ENCODE measurements around the gene RETSAT. TPM values are rescaled to one million over a fixed set of nuclear protein-coding genes. Genes with fewer than 3 reads are reported as not detected.
"Not testable (repeated sequence)": the region's sequence is repeated elsewhere in the genome, so short reads cannot be mapped to it uniquely, and the experiment has no call there.

The RETSAT gene
- total RNA-seq, 2 experiments from 2014 or later: 21.5 to 23.3 TPM

DNA sequence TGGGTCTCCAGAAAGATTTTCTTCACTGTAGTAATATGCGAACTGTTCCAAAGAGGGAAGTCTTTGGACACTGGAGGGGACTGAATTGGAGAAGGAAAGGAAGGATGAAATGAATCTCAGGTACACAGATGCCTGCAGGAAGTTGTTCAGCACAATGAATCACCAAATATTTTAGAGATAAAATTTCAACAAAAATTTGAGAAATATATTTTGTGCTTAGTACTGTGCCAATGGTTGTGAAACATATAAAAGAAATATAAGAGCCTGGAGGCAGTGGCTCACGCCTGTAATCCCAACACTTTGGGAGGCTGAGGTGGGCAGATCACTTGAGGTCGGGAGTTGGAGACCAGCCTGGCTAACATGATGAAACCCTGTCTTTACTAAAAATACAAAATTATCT, 3.4 kb upstream of the RETSAT start:
- no peak overlapping the region for H3K27ac Mint-ChIP-seq
- no peak overlapping the region for H3K4me3 Mint-ChIP-seq
- H3K9me3 Mint-ChIP-seq: no peaks in the 10 kb centered on the region
- H3K27me3 Mint-ChIP-seq: no peaks in the 10 kb centered on the region
- H3K4me1 Mint-ChIP-seq: peaks cover 30% of the 10 kb centered on the region
- DNase-seq: no peak
- H3K36me3 Mint-ChIP-seq: peaks cover 12% of the 10 kb centered on the region

DNA sequence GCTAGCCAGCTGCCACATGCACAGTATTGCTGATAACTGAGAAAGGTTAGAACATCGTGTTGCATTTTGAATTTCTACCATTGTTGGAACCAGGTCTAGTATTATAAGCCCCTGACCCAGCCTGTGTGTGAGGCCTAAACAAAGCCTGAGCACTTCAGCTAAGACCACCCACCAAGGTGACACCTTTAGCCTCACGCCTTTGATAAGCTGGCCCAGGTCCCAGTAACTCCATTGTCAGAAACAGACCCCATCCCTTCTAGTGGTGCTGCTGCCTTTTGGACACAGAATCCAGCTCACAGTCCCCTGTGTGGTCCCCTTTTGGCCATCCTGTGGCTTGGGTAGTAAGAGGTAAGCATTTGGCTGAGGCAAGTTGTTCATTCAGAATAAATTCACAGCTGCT, 1.9 kb upstream of the RETSAT start:
- Mint-ChIP-seq H3K9me3 (no peaks in the 10 kb centered on the region), H3K36me3 (peaks cover 9% of the 10 kb centered on the region), H3K27ac (no peak overlapping the region), H3K4me3 (no peak overlapping the region), H3K27me3 (no peaks in the 10 kb centered on the region), H3K4me1 (peaks cover 32% of the 10 kb centered on the region)
- no peak for DNase-seq

DNA sequence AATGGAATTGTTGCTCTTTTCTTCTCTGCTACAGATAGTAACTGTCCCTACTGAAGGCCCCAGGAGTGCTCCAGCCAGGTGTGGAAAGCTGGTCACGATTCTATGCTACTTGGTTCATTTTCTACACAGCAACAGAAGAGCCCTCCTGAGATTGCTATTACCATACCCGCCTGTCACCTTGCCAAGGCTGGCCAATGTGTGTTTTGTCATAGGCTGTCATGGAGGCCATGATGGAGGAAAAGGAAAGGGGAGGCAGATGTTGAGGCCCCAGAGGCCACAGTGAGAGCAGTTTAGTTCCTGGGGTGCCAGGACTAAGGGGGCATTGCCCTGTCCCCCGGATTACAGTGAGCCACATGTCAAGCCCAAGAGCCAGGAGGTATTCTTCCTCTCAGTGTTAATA, 1.2 kb upstream of the RETSAT start:
- Mint-ChIP-seq H3K9me3 (no peaks in the 10 kb centered on the region), H3K4me3 (peak overlapping the region; percentile 96), H3K27me3 (no peaks in the 10 kb centered on the region), H3K36me3 (peaks cover 9% of the 10 kb centered on the region), H3K27ac (no peak overlapping the region), H3K4me1 (peaks cover 32% of the 10 kb centered on the region)
- no peak for DNase-seq

DNA sequence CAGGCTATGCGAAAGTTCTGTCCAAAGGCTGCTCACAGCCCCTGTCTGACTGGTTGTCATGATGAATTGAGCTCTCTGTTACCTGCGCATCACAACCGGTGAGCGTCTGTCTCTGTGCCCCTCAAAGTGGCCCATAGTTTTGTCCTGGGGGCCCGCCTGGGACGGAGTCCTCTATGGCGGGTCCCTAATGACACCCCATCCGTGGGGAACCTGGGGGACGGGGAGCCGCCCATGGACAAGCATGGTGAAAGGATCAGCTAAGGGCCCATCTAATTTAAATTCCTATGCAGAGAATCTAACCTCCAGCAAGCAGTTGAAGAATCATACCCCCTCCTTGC, 714 bp upstream of the RETSAT start:
- Mint-ChIP-seq H3K9me3 (no peaks in the 10 kb centered on the region), H3K4me1 (peaks cover 32% of the 10 kb centered on the region), H3K36me3 (peaks cover 11% of the 10 kb centered on the region), H3K4me3 (peak overlapping the region; percentile 96), H3K27ac (peak overlapping the region; percentile 95), H3K27me3 (no peaks in the 10 kb centered on the region)
- no peak for DNase-seq

DNA sequence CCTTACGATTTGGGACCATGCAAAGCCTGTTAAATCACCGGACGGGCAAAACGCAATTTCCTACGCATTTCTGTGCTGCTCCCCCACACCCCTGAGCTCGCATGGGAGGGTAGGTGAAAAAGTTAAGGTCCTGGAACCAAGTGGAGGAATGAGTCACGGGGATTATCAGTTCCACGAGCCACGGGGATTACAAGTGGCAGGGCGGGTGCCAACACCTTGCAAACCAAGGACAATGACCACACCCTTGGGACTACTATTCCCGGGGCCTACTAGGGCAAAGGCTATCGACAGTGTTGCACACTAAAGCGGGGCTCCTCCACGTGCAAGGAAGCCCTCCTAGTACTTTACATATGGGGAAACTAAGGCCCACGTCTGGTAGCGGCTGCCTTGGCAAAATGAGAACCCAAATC, 447 bp downstream of the RETSAT start:
- Mint-ChIP-seq H3K9me3 (no peaks in the 10 kb centered on the region), H3K4me3 (peak overlapping the region; percentile 96), H3K27me3 (no peaks in the 10 kb centered on the region), H3K36me3 (peaks cover 13% of the 10 kb centered on the region), H3K4me1 (peaks cover 31% of the 10 kb centered on the region), H3K27ac (peak overlapping the region; percentile 95)
- DNase-seq: peak; percentile 11

DNA sequence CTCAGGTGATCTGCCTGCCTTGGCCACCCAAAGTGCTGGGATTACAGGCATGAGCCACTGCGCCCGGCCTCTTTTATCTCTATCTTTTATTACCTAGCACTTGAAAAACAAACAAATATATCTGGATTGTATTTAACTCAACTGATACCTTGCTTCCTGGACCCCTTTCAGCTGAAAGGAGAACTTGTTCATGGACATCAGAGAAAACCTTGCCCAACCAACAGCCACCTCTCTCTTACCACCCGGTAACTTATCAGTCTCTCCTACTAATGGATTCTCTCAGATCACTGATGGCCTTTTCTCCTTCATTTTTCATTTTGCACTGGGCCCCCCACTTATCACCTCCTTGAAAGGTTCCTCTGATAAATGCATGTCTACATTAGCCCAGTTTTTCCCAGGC, 6.7 kb downstream of the RETSAT start:
- no peaks in the 10 kb centered on the region for H3K27me3 Mint-ChIP-seq
- H3K27ac Mint-ChIP-seq: no peak overlapping the region
- H3K4me3 Mint-ChIP-seq: no peak overlapping the region
- no peak for DNase-seq
- H3K36me3 Mint-ChIP-seq: peaks cover 14% of the 10 kb centered on the region
- no peaks in the 10 kb centered on the region for H3K9me3 Mint-ChIP-seq
- H3K4me1 Mint-ChIP-seq: peaks cover under 1% of the 10 kb centered on the region

DNA sequence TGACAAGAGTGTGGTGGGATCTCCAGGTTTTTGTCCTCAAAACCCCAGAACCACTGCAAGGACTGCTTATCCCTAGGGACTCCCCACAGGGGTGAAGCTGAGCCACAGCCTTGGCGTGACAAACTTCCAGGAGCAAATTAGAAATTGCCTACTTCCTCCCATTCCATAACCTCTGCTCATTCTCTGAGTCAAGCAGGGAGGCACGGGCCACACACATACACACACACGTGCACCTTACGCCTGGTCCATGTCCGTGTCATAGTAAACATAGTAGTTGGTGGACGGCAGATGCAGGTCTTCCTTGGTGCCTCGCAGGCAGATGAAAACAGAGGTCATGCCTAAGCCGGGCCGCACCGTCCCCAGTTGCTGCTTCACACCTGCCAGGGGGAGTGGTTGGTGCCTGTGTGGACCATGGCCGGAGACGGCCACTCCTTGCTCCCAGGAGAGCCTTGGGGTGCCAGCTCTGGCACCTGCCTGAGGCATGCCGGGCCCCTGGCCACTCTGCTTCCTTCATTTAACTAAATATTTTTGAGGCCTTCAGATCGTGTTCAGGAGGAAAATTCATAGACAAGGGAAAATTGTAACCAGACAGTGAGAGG, 9.9 kb downstream of the RETSAT start:
- H3K9me3 Mint-ChIP-seq: no peaks in the 10 kb centered on the region
- peaks cover 7% of the 10 kb centered on the region for H3K36me3 Mint-ChIP-seq
- H3K4me3 Mint-ChIP-seq: no peak overlapping the region
- no peaks in the 10 kb centered on the region for H3K27me3 Mint-ChIP-seq
- no peak overlapping the region for H3K27ac Mint-ChIP-seq
- H3K4me1 Mint-ChIP-seq: no peaks in the 10 kb centered on the region
- DNase-seq: no peak

DNA sequence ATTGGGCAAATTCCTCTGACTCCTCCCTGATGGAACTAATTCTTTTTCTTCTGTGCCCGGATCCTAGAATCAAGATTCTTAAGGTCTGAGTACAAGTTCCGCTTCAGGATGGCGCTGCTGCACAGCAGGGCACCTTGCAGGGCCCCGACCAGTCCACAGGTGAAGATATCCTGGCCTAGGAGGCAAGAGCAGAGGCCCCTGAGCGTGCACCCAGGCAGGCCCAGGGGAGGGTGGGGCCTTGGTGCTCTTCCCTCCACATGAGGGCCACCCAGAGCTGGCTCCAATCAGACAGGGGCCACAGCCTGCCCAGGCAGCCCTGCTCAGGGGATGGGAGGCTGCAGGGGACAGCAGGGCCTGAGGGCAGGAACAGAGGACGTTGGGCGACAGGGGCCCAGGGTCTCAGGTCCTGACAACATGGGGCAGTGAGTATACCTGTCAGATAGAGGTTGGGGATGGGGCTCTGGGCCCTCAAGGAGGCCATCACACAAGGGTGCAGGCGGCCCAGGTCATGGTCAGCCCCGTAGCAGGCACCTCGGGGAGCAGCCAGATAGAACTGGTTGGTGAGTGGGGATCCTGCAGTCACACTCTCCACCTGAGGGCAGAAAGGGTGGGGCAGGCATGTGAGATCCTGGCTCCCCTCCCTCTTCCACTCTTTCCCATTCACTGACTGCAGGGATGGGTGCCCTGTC, 11.0 kb downstream of the RETSAT start:
- H3K36me3 Mint-ChIP-seq, H3K27ac Mint-ChIP-seq, H3K4me3 Mint-ChIP-seq, H3K9me3 Mint-ChIP-seq, H3K27me3 Mint-ChIP-seq, DNase-seq, H3K4me1 Mint-ChIP-seq: not testable (repeated sequence)

DNA sequence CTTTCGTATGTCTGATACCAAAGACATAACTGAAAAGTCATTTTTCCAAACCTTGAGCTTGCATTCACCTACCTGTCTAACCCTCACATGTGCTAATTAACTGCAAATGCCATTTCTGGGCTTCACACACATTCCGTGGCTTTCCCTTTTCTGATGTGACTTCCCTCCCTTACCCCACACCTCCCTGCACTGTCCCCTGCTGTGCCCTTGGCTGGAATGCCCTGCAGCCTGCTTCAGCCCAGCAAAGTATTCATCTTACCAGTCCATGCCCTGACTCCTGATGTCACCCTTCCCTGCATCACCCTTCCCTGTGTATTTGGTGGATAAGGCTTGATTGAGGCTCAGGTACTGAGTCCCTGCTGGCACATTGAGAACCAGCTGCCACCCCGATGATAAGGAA, 12.2 kb downstream of the RETSAT start:
- no peak overlapping the region for H3K4me3 Mint-ChIP-seq
- no peaks in the 10 kb centered on the region for H3K27me3 Mint-ChIP-seq
- no peaks in the 10 kb centered on the region for H3K4me1 Mint-ChIP-seq
- H3K36me3 Mint-ChIP-seq: peaks cover 5% of the 10 kb centered on the region
- no peaks in the 10 kb centered on the region for H3K9me3 Mint-ChIP-seq
- H3K27ac Mint-ChIP-seq: no peak overlapping the region
- DNase-seq: no peak

DNA sequence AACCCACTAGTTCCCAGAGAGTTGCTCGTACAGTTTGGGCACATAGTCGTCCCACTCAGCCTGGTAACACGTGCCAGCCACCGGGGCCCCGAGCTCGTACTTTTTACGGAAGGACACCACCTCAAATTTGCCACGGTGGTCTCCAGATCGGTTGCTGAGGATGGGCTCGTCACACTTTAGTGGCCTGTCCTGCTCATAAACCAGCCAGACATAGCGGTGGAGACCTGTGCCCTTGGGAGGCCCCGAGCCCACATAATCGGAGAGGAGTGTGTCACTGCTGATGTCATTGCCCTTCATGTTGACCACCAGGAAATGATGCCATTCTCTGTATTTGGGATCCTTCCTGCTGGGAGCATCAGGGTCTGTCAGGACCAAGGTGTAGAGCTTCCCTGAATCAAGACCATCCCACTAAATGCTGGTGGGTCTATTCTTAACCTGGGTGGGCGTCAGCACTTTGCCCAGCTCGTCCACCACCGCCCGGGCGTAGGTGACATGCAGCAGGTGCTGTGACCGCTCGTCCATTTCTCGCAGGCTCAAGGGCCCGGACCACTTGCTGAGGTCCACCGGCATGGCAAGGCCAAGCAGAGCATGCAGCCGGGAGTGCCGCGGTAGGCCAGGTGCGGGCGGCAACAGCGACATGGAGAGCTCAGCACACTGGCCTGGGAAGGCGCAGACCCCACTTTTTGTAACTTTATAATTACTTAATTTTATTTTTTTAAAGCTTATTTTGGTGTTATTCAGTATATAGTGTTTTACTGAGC, 12.9 kb downstream of the RETSAT start:
- H3K36me3 Mint-ChIP-seq: peaks cover 5% of the 10 kb centered on the region
- H3K27me3 Mint-ChIP-seq: no peaks in the 10 kb centered on the region
- H3K27ac Mint-ChIP-seq: no peak overlapping the region
- no peaks in the 10 kb centered on the region for H3K9me3 Mint-ChIP-seq
- no peak overlapping the region for H3K4me3 Mint-ChIP-seq
- no peaks in the 10 kb centered on the region for H3K4me1 Mint-ChIP-seq
- no peak for DNase-seq

DNA sequence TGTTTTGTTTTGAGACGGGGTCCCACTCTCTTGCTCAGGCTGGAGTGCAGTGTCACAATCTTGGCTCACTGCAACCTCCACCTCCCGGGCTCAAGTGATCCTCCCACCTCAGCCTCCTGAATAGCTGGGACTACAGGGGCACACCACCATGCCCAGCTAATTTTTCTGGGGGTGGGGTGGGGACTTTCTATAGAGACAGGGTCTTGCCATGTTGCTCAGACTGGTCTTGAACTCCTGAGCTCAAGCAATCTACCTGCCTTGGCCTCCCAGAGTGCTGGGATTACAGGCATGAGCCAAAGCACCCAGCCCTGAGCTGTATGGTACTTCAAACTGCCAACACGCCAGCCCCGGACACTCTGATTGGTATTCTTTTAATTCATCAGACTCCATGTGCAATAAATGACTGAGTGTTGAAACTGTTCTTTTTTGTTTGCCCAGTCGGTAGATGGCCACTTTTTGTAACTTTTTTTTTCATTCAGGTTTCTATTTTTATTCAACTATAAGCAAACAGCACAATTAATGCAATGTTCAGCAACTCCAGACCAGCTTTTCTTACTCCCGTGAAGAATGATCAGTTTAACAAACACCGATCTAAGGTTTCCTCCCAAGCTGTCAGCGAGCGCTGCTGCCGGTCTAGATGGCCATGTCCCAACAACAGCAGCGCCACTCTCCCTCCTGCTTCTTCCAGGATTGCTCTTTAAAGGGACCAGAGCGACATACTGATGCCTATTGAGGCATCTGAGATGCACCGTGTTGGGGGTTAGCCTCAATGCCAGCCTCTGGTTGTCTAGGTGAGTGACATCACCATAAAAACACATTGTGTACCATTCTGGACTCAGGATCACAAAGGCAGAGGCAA, 14.1 kb downstream of the RETSAT start:
- Mint-ChIP-seq H3K4me1 (no peaks in the 10 kb centered on the region), H3K9me3 (no peaks in the 10 kb centered on the region), H3K27me3 (no peaks in the 10 kb centered on the region), H3K27ac (no peak overlapping the region), H3K4me3 (no peak overlapping the region), H3K36me3 (peaks cover 5% of the 10 kb centered on the region)
- no peak for DNase-seq

DNA sequence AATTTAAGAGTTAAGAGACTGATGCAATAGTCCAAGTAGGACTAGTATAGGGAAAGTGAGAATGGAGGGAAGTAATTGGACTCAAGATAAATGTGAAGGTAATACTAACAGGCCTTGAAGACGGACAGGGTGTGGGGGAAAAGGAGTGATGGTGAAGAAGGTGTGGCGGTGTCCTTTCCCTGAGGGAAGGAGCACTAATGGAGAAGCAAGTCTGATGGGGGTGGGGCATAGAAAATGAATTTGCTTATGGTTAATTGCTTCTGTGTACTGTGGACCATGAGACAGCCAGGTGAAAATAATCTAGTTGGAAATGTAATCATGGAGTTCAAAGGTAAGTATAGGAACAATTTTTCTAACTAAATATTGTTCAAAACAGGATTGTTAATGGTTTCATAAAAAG, 19.4 kb downstream of the RETSAT start:
- H3K4me1 Mint-ChIP-seq: no peaks in the 10 kb centered on the region
- no peak for DNase-seq
- H3K36me3 Mint-ChIP-seq: no peaks in the 10 kb centered on the region
- H3K27me3 Mint-ChIP-seq: no peaks in the 10 kb centered on the region
- H3K27ac Mint-ChIP-seq: no peak overlapping the region
- no peak overlapping the region for H3K4me3 Mint-ChIP-seq
- H3K9me3 Mint-ChIP-seq: no peaks in the 10 kb centered on the region

DNA sequence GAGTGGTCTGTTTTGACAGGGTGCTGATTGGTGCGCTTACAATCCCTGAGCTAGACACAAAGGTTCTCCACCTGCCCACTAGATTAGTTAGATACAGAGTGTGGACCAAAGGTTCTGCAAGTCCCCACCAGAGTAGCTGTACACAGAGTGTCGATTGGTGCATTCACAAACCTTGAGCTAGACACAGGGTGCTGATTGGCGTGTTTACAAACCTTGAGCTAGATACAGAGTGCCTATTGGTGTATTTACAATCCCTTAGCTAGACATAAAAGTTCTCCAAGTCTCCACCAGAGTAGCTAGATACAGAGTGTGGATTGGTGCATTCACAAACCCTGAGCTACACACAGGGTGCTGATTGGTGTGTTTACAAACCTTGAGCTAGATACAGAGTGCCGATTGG, 20.5 kb downstream of the RETSAT start:
- not testable (repeated sequence) for H3K9me3 Mint-ChIP-seq, H3K27ac Mint-ChIP-seq, H3K36me3 Mint-ChIP-seq, H3K4me1 Mint-ChIP-seq, DNase-seq, H3K27me3 Mint-ChIP-seq, H3K4me3 Mint-ChIP-seq

DNA sequence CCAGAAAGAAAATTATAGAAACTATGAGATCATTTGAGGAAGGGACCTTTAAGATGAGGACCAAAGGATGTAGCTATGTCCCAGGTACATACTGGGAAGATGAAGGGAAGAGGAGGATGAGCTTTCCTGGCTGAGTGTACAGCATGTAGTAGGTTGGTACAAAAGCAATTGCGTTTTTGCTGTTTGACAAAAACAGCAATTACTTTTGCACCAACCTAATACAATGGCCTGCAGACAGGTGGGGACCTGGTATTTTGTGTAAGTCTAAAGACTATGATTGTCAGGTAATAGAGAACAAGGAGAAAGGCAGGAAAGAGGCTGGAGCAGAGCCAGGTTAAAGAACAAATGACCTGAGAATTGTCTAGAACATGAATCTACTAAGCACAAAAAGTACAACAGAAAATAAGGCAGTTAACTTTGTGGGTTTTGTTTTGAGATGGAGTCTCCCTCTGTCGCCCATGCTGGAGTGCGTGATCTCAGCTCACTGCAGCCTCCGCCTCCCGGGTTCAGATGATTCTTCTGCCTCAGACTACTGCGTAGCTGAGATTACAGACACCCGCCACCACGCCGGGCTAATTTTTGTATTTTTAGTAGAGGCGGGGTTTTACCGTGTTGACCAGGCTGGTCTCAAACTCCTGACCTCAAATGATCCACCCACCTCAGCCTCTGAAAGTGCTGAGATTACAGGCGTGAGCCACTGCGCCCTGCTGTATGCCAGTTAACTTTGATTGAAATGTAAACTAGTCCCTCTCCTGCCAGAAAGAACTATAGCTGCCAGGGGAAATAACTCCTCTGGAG, 23.3 kb downstream of the RETSAT start:
- H3K27me3 Mint-ChIP-seq: no peaks in the 10 kb centered on the region
- H3K36me3 Mint-ChIP-seq: peaks cover 20% of the 10 kb centered on the region
- no peak for DNase-seq
- peaks cover 8% of the 10 kb centered on the region for H3K4me1 Mint-ChIP-seq
- H3K4me3 Mint-ChIP-seq: no peak overlapping the region
- no peak overlapping the region for H3K27ac Mint-ChIP-seq
- H3K9me3 Mint-ChIP-seq: no peaks in the 10 kb centered on the region

All from activated naive CD8-positive, alpha-beta T cell treated with anti-CD3 and anti-CD28 coated beads for 36 hours (primary cell).